CD8-positive, alpha-beta memory T cell (primary cell): Measurements from ENCODE around the gene RABGEF1. TPM values are rescaled to one million over a fixed set of nuclear protein-coding genes. Genes with fewer than 3 reads are reported as not detected.
A peak's percentile ranks its signal among the peaks of the same experiment; 100 is the strongest.
"Not testable (repeated sequence)": the region's sequence is repeated elsewhere in the genome, so short reads cannot be mapped to it uniquely, and the experiment has no call there.

ENCODE experiments used
- CTCF ChIA-PET: fragments of 350-600 bp; sonication (Branson Sonifier 250); formaldehyde crosslinking; loops from one replicate; lab custom pipeline; 2021; ENCODE audit warnings: antibody characterized with exemption; lab: Charles Lee
- POLR2A ChIA-PET: fragments of 350-600 bp; sonication (Branson Sonifier 250); formaldehyde crosslinking; loops from one replicate; lab custom pipeline; 2021; ENCODE audit warnings: antibody characterized with exemption; lab: Charles Lee
- DNase-seq, 5 donors: peaks; one replicate each; pipeline versions ENCODE4 v3.0.0 to v3.0.0-alpha.2; 2020 to 2022; ENCODE audit warnings: mixed read lengths in 1 of 5
- H3K27ac ChIP-seq: one replicate; pipeline ENCODE4 v1.7.0; 2013; ENCODE audit warnings: low read depth, mild to moderate bottlenecking, low read length, moderate library complexity
- H3K27me3 ChIP-seq: 2 replicates; pipeline ENCODE4 v1.7.0; 2013; ENCODE audit warnings: low read length, mild to moderate bottlenecking; ENCODE audit not compliant: insufficient read depth, poor library complexity, severe bottlenecking
- H3K36me3 ChIP-seq: 2 replicates; pipeline ENCODE4 v1.7.0; 2013; ENCODE audit warnings: mild to moderate bottlenecking, low read length, moderate library complexity; ENCODE audit not compliant: insufficient read depth
- H3K4me1 ChIP-seq: 2 replicates; pipeline ENCODE4 v1.7.0; 2013; ENCODE audit warnings: mild to moderate bottlenecking, low read length, moderate library complexity; ENCODE audit not compliant: insufficient read depth
- H3K4me3 ChIP-seq: 2 replicates; pipeline ENCODE4 v1.7.0; 2013; ENCODE audit warnings: mild to moderate bottlenecking, low read length
- H3K9me3 ChIP-seq: 2 replicates; pipeline ENCODE4 v1.7.0; 2013; ENCODE audit warnings: mild to moderate bottlenecking, low read length
- H3K27ac Mint-ChIP-seq, 8 donors: one replicate each; pipeline ENCODE4 v1.8.0; 2020 to 2021; ENCODE audit warnings: mixed read lengths in 8 of 8, mild to moderate bottlenecking in 6 of 8, inconsistent platforms in 3 of 8, moderate library complexity in 3 of 8
- H3K27me3 Mint-ChIP-seq, 2 donors: one replicate each; pipeline ENCODE4 v1.8.0; 2020 to 2021; ENCODE audit warnings: mixed read lengths in 2 of 2, mild to moderate bottlenecking in 1 of 2, moderate library complexity in 1 of 2
- H3K36me3 Mint-ChIP-seq, 3 donors: one replicate each; pipeline ENCODE4 v1.8.0; 2020 to 2021; ENCODE audit warnings: mixed read lengths in 3 of 3, inconsistent platforms in 1 of 3, mild to moderate bottlenecking in 1 of 3
- H3K4me1 Mint-ChIP-seq, 3 donors: one replicate each; pipeline ENCODE4 v1.8.0; 2020 to 2021; ENCODE audit warnings: mixed read lengths in 3 of 3, inconsistent platforms in 1 of 3, mild to moderate bottlenecking in 1 of 3
- H3K4me3 Mint-ChIP-seq, 7 donors: one replicate each; pipeline ENCODE4 v1.8.0; 2020 to 2021; ENCODE audit warnings: mixed read lengths in 7 of 7, mild to moderate bottlenecking in 6 of 7, moderate library complexity in 4 of 7, inconsistent platforms in 2 of 7
- H3K9me3 Mint-ChIP-seq, 5 donors: one replicate each; pipeline ENCODE4 v1.8.0; 2020 to 2022; ENCODE audit warnings: mixed read lengths in 5 of 5, mild to moderate bottlenecking in 3 of 5, moderate library complexity in 2 of 5, inconsistent platforms in 1 of 5
- polyA plus RNA-seq: library from polyadenylated mRNA; unstranded; fragments of 300-500 nt; fragmentation: Illumina TruSeq; gene quantifications from one replicate; pipeline ENCODE4 v1.2.3, GENCODE V29; 2021
- total RNA-seq, 2 experiments: library from RNA; stranded (reverse); gene quantifications; one replicate each; pipeline ENCODE4 v1.2.3, GENCODE V29; 2021

RABGEF1 gene
- total and polyA plus RNA-seq, 3 experiments from 2014 or later, result 24.4 to 26.3 (median 25.7) TPM

GRCh38 chr7:66816658-66817057 is 76.1 kb downstream of the RABGEF1 start:
- H3K4me3 Mint-ChIP-seq, DNase-seq, H3K4me1 ChIP-seq, CTCF ChIA-PET, H3K27me3 Mint-ChIP-seq, H3K9me3 Mint-ChIP-seq, H3K27ac ChIP-seq, POLR2A ChIA-PET, H3K27ac Mint-ChIP-seq, H3K4me3 ChIP-seq, H3K27me3 ChIP-seq, H3K4me1 Mint-ChIP-seq, H3K9me3 ChIP-seq, H3K36me3 ChIP-seq: not testable (repeated sequence)
- peaks cover 0 to 16% (median 2%) of the 10 kb centered on the region in 3 donors for H3K36me3 Mint-ChIP-seq

- H3K4me3 Mint-ChIP-seq, H3K36me3 Mint-ChIP-seq, H3K27me3 Mint-ChIP-seq, H3K4me1 ChIP-seq, H3K27me3 ChIP-seq, H3K4me1 Mint-ChIP-seq, H3K4me3 ChIP-seq, H3K36me3 ChIP-seq, H3K9me3 Mint-ChIP-seq, H3K9me3 ChIP-seq, H3K27ac ChIP-seq, POLR2A ChIA-PET, DNase-seq, CTCF ChIA-PET: not testable (repeated sequence)
- peak overlapping the region in 3 of 8 donors; percentile 10 to 87 (median 73) for H3K27ac Mint-ChIP-seq
Measured at GRCh38 chr7:66817208-66817795, 76.8 kb downstream of the RABGEF1 start.

- H3K27ac ChIP-seq, CTCF ChIA-PET, H3K36me3 Mint-ChIP-seq, POLR2A ChIA-PET, DNase-seq, H3K27me3 ChIP-seq, H3K36me3 ChIP-seq, H3K4me1 ChIP-seq, H3K9me3 ChIP-seq, H3K27me3 Mint-ChIP-seq, H3K4me1 Mint-ChIP-seq, H3K9me3 Mint-ChIP-seq, H3K4me3 ChIP-seq, H3K4me3 Mint-ChIP-seq: not testable (repeated sequence)
- H3K27ac Mint-ChIP-seq, result peak overlapping the region in 1 of 8 donors; percentile 51
Measured at GRCh38 chr7:66817956-66818355, 77.4 kb downstream of the RABGEF1 start.

GRCh38 chr7:66824041-66824440 is 83.5 kb downstream of the RABGEF1 start:
- H3K27me3 Mint-ChIP-seq, result peaks cover 0 to 2% of the 10 kb centered on the region in 2 donors
- H3K9me3 Mint-ChIP-seq, result peaks cover 0 to 6% (median 3%) of the 10 kb centered on the region in 5 donors
- H3K27me3 ChIP-seq, result no peaks in the 10 kb centered on the region
- H3K36me3 ChIP-seq, result no peaks in the 10 kb centered on the region
- no peak overlapping the region for H3K27ac Mint-ChIP-seq
- no peaks in the 10 kb centered on the region for H3K4me1 ChIP-seq
- H3K4me3 Mint-ChIP-seq, result no peak overlapping the region
- DNase-seq, result no peak
- H3K27ac ChIP-seq, result no peak overlapping the region
- H3K9me3 ChIP-seq, result no peaks in the 10 kb centered on the region
- no peaks in the 10 kb centered on the region for H3K4me1 Mint-ChIP-seq
- no peaks in the 10 kb centered on the region for H3K36me3 Mint-ChIP-seq
- ChIA-PET CTCF (interaction anchor here (1.3 kb wide), 1 partner anchor 12 kb away, joined by 4 read pairs; no protein-coding TSS in a partner anchor), POLR2A (no interaction called here)
- H3K4me3 ChIP-seq, result no peak overlapping the region

- H3K4me3 ChIP-seq, H3K36me3 ChIP-seq, DNase-seq, H3K9me3 Mint-ChIP-seq, H3K27ac Mint-ChIP-seq, H3K4me3 Mint-ChIP-seq, H3K36me3 Mint-ChIP-seq, H3K27ac ChIP-seq, H3K27me3 ChIP-seq, H3K27me3 Mint-ChIP-seq, CTCF ChIA-PET, H3K9me3 ChIP-seq, H3K4me1 Mint-ChIP-seq, POLR2A ChIA-PET, H3K4me1 ChIP-seq: not testable (repeated sequence)
Measured at GRCh38 chr7:66825538-66825937, 85.0 kb downstream of the RABGEF1 start.

- no peaks in the 10 kb centered on the region for H3K4me1 ChIP-seq
- H3K27ac Mint-ChIP-seq, result no peak overlapping the region
- H3K4me3 Mint-ChIP-seq, result no peak overlapping the region
- no peaks in the 10 kb centered on the region for H3K27me3 ChIP-seq
- H3K4me3 ChIP-seq, result no peak overlapping the region
- H3K27me3 Mint-ChIP-seq, result peaks cover 0 to 3% of the 10 kb centered on the region in 2 donors
- H3K36me3 Mint-ChIP-seq, result no peaks in the 10 kb centered on the region
- H3K36me3 ChIP-seq, result no peaks in the 10 kb centered on the region
- DNase-seq, result no peak
- no peak overlapping the region for H3K27ac ChIP-seq
- POLR2A ChIA-PET, result no interaction called here
- no peaks in the 10 kb centered on the region for H3K9me3 ChIP-seq
- H3K9me3 Mint-ChIP-seq, result peaks cover 0 to 6% (median 3%) of the 10 kb centered on the region in 5 donors
- CTCF ChIA-PET, result no interaction called here
- H3K4me1 Mint-ChIP-seq, result no peaks in the 10 kb centered on the region
Measured at GRCh38 chr7:66826649-66827048, 86.1 kb downstream of the RABGEF1 start.

GRCh38 chr7:66830976-66831375 is 90.4 kb downstream of the RABGEF1 start:
- H3K4me3 Mint-ChIP-seq, DNase-seq, H3K4me1 Mint-ChIP-seq, H3K27me3 Mint-ChIP-seq, CTCF ChIA-PET, H3K27ac ChIP-seq, H3K27me3 ChIP-seq, H3K27ac Mint-ChIP-seq, H3K9me3 ChIP-seq, H3K4me3 ChIP-seq, POLR2A ChIA-PET, H3K36me3 Mint-ChIP-seq, H3K36me3 ChIP-seq, H3K9me3 Mint-ChIP-seq, H3K4me1 ChIP-seq: not testable (repeated sequence)

GRCh38 chr7:66832531-66833351 is 92.2 kb downstream of the RABGEF1 start:
- Mint-ChIP-seq H3K27me3 (peaks cover 0 to 7% of the 10 kb centered on the region in 2 donors), H3K36me3 (no peaks in the 10 kb centered on the region), H3K4me1 (no peaks in the 10 kb centered on the region), H3K27ac (no peak overlapping the region), H3K4me3 (no peak overlapping the region), H3K9me3 (peaks cover 0 to 5% (median 0%) of the 10 kb centered on the region in 5 donors)
- H3K9me3 ChIP-seq, result no peaks in the 10 kb centered on the region
- H3K4me3 ChIP-seq, result no peak overlapping the region
- DNase-seq, result no peak
- ChIA-PET POLR2A (interaction anchor here (0.5 kb wide), 1 partner anchor 23 kb away, joined by 3 read pairs; no protein-coding TSS in a partner anchor), CTCF (interaction anchor here (1.2 kb wide), 1 partner anchor 18 kb away, joined by 3 read pairs; no protein-coding TSS in a partner anchor)
- no peak overlapping the region for H3K27ac ChIP-seq
- H3K4me1 ChIP-seq, result no peaks in the 10 kb centered on the region
- H3K27me3 ChIP-seq, result no peaks in the 10 kb centered on the region
- no peaks in the 10 kb centered on the region for H3K36me3 ChIP-seq
